ENCODE data around the gene ITPRIPL1.
A peak's percentile ranks its signal among the peaks of the same experiment; 100 is the strongest.

Gene ITPRIPL1

DNA sequence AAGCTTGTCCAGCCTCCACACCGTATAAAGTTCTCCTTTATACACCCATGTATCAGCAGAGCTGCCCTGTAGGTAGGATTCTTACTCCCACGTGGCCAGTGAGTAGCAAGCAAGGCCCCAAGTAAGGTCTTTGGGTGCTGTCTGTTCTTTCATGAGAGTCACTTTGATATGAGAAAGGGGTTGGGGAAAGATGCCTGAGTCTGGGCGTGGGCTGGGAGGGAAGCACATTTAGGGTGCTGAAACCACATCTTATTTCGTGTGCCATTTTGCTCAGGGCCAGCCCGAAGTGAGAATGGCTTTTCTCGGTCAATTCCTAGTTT lies 436 bp upstream of the ITPRIPL1 start:
- DNase-seq, result no peak

DNA sequence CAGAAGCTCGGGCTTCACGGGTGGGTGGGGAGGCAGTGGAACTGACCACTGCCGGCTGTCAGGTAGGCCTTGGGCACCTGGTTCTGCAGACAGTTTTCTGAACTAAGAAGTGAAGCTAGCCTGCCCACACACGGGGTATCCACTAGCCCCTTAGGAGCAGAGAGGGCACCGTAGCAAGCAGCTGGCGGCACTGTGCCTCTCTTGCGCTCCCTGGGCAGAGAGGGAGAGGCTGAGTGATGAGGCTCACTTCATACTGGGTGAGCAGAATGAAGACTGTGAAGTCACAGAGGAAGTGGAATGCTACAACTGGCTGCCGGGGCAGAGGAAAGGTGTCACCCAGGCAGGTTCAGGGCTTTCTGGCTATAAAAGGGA lies 753 bp downstream of the ITPRIPL1 start:
- no peak for DNase-seq

DNA sequence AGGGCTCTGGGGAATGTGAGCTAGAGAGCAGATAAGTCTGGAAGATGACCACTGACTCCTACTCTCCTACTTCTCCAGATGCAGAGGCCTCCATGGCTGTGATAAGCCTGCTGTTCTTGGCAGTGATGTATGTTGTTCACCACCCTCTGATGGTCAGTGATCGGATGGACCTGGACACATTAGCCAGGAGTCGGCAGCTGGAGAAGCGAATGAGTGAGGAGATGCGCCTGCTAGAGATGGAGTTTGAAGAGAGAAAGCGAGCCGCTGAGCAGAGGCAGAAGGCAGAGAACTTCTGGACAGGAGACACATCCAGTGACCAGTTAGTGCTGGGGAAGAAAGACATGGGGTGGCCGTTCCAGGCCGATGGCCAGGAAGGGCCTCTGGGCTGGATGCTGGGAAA lies 1.4 kb downstream of the ITPRIPL1 start:
- no peak for DNase-seq

DNA sequence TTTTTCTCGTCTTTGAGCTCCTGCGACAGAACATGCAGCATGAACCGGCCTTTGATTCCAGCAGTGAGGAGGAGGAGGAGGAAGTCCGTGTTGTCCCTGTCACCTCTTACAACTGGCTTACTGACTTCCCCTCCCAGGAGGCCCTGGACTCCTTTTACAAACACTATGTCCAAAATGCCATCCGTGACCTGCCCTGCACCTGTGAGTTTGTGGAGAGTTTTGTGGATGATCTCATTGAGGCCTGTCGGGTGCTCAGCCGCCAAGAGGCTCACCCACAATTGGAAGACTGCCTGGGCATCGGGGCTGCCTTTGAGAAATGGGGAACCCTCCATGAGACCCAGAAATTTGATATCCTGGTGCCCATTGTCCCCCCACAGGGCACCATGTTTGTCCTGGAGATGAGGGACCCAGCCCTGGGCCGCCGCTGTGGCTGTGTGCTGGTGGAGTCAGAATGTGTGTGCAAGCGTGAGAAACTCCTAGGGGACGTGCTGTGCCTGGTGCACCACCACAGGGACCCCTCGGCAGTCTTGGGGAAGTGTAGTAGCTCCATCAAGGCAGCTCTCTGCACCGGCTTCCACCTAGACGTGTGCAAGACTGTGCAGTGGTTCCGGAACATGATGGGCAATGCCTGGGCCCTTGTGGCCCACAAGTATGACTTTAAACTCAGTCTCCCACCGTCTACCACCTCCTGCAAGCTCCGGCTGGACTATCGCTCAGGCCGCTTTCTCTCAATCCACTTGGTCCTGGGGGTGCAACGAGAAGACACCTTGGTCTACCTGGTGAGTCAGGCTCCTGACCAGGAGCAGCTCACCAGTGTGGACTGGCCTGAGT lies 2.1 kb downstream of the ITPRIPL1 start:
- DNase-seq, result no peak

DNA sequence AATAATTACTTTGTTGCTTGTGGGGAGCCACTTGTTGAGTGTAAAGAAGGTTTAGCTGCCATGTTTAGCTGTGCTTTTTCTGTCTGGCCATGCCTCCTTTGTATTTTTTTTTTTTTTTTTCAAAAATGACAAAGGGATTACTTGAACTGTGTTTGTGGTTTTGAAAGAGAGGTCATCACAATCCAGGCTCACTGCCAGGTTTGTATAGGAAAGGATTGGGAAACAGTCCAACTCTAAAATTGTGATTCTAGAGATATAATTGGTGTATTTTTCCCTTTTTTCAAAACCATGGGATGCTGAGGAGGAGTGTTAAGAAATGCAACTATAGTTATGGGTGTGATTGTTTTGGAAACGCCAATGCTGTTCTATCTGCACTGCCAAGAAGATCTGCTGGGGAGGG lies 4.3 kb downstream of the ITPRIPL1 start:
- no peak for DNase-seq

DNA sequence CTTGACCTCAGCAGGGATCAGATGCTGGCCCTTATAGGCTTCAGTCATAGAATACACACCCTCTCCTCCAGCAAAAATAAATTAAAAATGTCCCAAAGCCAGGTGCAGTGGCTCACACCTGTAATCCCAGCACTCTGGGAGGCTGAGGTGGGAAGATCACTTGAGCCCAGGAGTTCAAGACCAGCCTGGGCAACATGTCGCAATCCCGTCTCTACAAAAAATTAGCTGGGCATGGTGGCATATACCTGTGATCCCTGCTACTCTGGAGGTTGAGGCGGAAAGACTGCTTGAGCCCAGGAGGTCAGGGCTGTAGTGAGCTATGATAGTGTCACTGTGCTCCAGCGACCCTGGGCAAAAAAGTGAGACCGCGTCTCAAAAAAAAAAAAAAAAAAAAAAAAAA lies 4.8 kb downstream of the ITPRIPL1 start:
- no peak for DNase-seq

DNA sequence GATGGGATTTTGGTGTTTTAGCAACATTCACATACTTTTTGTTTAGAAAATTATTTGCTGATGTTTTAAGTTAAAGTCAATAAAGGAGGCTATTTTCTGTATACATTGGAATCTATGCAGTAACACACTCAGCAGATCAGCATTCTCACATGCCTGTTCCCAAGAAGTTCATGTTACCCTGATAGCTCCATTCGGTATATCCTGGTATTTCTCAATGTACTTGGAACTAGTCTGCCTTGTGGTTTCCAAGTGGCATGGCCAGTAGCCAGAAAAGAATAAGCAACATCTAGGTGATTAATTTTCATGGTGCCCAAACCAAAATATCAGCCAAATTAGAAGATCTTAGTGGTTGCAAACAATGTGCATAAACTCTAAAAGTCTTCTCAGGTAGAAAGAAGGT lies 5.3 kb downstream of the ITPRIPL1 start:
- DNase-seq, result no peak

DNA sequence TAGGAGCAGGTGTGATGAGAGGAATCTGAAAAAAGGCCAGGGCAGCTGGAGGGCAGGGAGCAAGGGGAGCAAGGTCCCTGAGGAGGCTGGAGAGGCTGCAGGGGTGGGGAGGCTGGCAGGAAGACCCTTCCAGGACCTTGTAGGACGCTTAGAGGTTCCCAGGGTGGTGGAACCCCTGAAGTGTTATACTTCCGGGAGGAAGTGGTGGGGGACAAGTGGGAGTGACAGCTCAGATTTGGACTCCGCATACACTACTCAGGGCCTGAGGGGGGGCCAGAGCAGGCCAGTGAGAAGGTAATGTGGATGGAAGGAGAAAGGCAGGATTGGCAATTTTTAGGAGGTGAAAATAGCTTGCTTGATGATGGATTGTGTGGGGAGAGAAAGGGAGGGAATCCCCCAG lies 8.6 kb downstream of the ITPRIPL1 start:
- DNase-seq, result no peak

DNA sequence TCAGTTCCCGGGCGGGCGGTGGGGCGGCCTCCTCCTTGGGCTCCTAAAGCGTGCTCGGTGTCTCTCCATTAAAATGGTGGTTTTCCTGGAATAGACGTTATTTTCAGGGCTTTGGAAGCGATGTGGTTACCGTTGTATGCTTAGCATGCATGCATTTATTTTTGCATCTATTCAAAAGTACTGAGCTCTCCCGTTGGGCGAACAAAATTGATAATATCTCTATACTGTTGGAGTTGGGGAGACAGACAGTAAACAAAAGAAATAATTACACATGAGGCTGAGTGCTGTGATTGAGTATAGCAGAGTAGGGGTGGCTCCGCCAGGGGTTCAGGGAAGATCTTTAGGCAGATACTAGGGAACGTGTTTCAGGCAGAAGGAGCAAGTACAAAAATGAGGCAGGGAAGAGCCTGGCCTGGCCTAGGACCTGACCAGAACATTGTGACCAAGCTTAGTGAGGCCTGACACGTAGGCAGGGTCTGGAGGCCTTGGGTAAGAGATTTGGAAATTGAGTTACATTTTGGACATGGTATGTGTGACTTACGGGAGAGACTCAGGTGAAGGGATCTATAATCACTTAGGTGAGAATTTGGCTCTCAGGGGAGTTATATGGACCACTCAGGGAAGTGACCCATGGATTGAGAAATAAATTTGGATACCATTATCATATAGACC lies 11.1 kb downstream of the ITPRIPL1 start:
- no peak for DNase-seq

DNA sequence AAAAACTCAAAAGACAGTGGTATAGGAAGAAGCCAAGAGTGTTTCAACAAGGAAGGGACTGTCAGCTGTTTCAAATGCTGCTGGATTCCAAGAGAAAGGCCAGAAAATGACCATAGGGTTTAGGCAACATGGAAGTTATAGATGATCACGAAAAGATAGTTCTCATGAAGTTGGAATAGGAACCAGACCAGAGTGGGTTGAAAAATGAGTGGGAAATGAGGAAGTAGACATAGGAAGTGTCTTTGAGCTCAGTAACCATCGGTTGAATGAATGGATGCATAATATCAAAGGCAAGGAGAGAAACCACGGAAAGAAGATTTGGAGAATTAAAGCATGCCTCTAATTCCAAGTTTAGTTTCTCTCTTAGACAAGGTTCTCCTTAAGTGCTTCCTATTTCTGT lies 11.8 kb downstream of the ITPRIPL1 start:
- no peak for DNase-seq

DNA sequence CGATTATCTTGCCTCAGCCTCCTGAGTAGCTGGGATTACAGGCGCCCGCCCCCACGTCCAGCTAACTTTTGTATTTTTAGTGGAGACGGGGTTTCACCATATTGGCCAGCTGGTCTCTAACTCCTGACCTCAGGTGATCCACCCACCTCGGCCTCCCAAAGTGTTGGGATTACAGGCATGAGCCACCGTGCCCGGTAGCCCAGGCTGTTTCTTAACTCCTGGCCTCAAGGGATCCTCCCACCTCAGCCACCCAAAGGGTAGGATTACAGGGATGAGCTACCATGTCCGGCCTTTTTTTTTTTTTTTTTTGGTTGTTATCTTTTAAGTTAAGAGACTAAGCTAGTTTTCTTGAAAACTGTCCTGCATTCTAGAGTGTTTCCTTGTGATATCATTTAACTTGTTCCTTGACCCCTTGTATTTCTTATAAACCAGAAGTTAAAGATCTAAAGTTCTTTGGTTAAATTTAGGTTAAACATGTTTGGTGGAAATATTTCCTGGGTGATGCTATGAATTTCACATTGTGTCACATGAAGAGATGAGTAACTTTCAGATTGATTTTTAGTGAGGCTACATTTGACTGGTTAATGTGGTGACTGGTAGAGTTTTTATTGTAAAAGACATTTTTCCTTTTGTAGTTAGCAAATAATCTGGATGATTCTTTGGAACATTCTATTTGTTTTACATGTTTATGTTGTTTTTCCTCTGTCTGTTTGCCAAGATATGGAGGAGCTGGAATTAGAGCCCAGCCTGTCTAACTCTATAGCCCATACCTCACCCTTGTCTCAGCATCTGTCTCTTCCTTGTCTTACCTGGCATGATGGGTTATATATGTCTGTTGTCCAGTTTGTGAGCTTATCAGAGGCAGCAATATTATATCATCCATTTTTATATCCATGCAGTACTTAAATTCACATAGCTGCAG lies 15.6 kb downstream of the ITPRIPL1 start:
- DNase-seq, result no peak

DNA sequence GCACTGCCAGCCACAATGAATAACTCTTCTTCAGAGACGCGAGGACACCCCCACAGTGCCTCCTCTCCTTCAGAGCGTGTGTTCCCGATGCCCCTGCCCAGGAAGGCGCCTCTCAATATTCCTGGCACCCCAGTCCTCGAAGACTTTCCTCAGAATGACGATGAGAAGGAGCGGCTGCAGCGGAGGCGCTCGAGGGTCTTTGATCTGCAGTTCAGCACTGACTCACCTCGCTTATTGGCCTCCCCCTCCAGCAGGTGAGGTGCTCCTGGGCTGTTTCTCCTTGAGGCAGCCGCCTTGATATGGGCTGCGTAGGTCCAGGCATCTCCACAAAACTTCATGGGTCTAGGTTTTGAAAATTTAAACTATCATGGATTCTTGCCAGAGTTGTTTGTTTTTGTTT lies 16.5 kb downstream of the ITPRIPL1 start:
- DNase-seq, result no peak

DNA sequence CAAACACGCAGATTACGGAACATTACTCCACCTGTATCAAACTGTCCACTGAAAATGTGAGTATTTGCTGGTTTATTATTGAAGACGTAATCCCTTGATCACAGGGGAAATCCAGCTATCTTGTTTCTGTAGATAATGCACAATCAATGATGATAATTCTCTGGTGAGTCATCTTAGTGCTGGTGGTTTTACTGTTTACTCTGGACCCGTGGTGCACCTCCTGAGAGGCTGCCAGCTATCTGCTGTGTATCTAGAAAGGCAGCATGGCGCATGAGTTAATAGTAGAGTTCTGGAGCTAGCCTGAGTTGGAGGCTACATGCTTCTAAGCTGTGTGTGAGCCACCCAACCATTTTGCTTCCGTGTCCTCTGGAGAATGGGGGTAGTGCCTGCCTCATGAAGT lies 17.0 kb downstream of the ITPRIPL1 start:
- DNase-seq, result no peak

DNA sequence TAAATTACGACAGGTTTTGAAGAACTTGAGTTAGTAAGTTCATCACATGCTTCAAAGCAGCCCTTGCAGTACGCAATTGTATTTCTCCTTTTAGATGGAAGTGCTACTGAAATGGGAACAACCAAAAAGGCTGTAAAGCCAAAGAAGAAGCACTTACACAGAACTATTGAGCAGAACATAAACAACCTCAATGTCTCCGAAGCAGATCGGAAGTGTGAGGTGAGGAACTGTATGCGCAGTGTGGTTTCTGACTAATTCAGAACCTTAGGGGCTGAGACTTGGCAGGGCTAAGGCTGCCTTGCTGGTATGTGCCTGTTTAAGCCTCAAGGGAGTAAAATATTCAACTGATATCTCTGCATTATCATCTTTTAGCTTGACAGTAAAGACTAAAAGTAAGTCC lies 18.9 kb downstream of the ITPRIPL1 start:
- no peak for DNase-seq

DNA sequence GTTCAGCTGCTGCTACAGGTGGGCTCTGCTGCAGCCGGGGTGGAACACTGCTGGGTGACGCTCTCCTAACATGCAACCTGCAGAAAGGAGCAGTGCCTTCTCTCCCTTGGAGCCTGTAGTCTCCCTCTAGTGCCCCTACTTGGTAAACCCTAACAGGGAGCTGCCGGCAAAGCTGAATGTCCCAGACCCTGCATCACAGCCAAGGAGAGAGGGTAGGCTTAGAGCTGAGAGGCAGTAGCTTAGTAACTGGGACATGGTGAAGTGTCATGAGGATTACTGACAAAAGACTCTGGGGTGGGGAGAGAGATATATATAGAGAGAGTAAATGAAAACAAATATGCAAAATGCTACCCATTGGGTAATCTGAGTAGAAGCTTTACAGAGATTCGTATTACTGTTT lies 20.3 kb downstream of the ITPRIPL1 start:
- peak; percentile 61 for DNase-seq

DNA sequence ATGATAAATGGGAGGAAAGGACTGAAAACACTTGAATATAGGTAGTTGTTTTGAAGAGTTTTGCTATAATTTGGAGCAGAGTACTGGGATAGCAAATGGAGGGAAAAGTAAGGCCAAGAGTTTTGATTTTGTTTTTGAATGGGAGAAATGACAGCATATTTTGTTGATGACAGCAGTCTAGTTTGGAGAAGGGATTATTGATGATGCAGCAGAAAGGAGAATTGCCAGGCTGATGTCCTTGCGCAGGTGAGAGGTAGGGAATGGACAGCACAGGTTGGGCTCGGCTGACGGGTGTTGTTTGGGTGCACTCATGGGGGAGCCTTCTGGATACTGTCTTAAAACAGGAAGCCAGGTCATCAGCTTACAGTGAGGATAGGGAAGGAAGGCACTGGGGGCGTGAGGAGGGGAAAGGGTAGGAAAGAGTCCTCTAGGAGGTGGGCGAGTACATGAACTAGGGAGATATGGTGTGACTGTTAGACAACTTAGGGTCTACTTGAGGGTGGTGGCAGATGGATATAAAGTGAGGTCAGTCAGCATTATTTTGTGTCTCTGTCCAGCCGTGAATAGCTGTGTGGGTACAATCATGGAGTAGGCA lies 20.8 kb downstream of the ITPRIPL1 start:
- no peak for DNase-seq

DNA sequence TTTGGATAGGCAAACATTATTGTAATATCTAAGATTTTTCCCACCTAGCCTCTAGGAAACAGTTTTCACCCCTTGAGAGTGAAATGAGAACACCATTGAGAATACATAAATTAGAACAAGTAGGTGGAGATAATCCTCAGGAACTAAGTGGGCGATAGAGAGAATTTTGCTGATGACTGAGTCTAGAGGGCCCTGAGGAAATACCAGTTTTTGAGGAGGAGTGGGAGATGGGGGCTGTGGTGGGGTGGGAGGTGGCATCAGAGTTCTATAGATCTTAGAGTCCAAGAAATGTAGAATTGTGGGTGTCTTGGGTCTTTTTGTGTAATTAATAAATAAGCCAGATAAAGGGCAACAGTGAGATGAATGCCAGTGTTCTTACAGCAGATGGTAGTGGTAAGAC lies 22.3 kb downstream of the ITPRIPL1 start:
- DNase-seq, result no peak

DNA sequence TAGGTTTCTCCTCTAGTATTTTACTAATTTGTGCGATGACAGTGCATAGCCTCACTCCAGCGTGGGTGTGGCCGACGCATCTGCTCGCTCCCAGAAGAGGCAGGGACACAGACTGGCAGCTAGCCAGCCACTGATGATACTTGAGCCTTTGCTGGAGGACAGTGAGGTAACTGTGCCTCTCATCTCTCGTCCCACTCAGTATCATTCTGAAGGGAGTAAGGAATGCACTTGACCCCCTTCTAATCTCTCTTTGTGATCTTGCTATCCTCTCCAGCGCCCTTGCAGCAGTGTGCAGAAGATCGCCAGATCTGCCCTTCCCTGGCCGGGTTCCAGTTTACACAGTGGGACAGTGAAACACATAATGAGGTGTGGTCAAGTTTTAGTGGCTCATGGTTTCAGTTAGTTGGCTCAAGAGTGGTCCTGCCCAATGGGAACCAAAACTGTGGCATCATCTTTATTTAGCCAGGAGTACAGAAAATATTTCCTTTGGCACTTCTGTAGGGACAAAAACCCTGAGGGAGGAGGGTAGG lies 28.0 kb downstream of the ITPRIPL1 start:
- DNase-seq, result no peak

DNA sequence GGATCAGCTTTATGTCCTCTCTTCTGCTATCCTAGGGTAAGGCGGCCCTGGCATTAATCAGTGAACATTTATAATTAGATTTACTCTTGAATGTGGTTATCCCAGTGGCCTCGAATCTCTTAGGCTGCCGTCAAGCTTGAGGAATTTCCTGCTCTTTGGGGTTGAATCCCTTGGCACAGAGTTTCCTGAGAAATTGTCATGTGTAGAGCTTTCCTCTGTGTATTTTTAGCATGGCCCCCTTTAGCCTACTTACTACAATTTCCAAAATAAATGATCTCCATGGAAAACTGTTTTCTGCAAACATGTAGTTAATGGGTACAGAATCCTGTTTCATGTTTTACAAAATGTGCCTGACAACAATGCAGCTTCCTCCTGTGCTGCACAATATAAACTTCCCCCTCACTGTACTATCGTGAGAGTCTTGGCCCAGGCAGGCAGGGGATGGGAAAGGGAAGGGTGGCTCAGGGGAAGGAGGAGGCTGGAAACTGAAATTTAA lies 28.5 kb downstream of the ITPRIPL1 start:
- DNase-seq, result no peak

DNA sequence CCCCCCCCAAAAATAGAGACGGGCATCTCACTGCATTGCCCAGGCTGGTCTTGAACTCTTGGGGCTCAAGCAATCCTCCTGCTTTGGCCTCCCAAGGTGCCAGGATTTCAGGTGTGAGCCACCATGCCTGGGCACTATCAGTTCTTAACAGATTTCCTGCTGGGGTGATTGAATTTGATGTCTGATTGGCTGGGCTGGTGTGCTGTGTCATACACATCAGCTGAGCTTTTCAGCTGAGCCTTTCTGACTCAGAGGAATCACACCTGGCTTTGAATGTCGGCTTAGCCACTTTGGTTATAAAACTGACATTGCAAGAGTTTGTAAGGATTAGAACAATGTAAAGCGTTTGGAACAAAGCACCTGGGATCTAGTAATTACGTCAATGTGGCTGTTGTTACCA lies 29.4 kb downstream of the ITPRIPL1 start:
- DNase-seq, result no peak

DNA sequence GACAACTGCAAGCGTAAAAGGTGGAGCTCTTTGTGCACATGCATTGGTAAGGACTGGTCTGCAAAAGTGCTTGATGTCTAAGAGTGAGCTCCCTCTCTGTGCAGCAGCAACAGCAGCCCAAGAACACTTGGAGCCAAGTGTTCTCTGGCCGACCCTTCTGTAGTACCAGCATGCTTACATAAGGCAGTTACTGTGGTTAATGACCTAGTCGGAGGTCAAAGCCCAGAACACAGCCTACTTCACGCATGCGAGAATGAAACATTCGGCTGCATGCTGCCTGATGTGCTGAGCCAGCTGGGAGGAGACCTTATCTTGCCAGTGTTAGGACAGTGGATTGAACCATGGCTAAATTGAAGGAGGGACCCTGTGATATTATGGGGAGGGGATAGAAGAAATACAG lies 31.8 kb downstream of the ITPRIPL1 start:
- no peak for DNase-seq

DNA sequence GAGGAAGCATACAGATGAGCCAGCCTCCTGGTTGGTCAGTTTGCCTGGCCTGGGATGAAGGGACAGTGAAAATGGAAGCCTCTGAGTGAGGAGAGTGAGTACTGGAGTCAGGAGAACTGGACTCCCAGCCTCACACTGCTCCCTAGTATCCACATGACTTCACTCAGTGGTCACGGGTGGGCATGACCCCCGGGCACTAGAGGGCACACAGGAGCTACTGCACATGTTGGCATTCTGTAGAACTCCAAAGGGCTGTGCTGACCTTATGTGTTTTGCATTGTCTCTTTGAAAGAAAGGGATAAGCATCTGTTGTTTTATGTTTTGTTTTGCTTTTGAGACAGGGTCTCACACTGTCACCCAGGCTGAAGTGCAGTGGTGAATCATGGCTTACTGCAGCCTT lies 34.2 kb downstream of the ITPRIPL1 start:
- no peak for DNase-seq

DNA sequence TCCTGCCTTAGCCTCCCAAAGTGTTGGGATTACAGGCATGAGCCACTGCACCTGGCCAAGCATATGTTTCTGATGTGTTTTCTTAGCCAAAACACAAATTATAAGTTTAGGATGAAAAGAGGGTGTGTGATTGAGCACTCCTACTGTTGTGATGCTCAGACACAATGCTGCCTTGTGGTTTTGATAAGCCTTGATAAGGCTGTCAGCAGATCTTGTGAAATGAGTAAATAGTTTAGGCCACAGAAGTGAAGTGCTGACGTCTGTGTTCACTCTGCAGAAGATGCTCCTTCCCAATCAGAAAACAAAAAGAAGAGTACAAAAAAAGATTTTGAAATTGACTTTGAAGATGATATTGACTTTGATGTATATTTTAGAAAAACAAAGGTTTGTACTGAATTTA lies 34.7 kb downstream of the ITPRIPL1 start:
- no peak for DNase-seq

All from islet precursor cell (in vitro differentiated cells).